Measurements from ENCODE around the gene RHOU. TPM values are rescaled to one million over a fixed set of nuclear protein-coding genes. Genes with fewer than 3 reads are reported as not detected.

Gene RHOU
- total RNA-seq, 1 donor from 2014 or later: 6.1 TPM

DNA sequence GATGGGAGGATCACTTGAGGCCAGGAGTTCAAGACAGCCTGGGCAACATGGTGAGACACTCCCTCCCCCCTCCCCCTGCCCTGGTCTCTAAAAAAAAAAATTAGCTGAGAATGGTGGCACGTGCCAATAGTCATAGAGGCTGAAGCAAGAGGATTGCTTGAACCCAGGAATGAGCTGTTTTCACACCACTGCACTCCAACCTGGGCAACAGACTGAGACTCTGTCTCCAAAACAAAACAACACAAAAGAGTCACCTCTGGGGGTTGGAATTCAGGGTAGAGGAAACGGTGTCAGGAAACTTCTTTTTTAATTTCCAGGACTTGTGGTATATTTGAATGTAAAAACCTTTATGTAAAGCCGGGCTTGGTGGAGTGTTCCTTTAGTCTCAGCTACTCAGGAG, 43.2 kb downstream of the RHOU start:
- DNase-seq (ENCODE audit: low read depth): no peak
- H4K20me1 ChIP-seq (ENCODE audit: insufficient read depth, low read length): no peaks in the 10 kb centered on the region
- peaks cover 3% of the 10 kb centered on the region for H3K4me1 Mint-ChIP-seq (ENCODE audit: low read depth, unreplicated experiment)

DNA sequence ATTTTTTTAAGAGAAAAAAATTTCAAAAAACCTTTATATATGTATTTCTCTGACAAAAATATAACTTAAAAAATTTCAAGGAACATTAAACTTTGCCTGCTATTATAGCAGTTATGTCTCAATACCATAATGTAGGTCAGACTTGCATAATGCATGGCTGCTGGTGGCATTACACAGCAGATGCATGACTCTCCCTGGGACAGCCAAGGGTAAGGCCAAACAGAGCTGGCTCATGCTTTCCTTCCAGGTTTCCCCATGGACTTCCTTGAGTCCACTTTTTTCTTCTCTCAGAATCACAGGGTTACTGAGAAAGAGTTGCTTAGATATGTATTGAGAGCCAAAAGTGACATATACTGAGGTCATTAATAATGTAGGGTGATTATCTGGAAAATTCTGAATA, 43.7 kb downstream of the RHOU start:
- Histone ChIP-seq H3K79me2 (ENCODE audit: insufficient read depth, low read length) (no peaks in the 10 kb centered on the region), H3K9me3 (ENCODE audit: insufficient read depth, low read depth, low read length) (peaks cover 3% of the 10 kb centered on the region), H2AFZ (ENCODE audit: low read depth, low read length) (no peak overlapping the region), H3K4me3 (ENCODE audit: insufficient read depth, low read depth, low read length) (no peak overlapping the region), H3K4me2 (ENCODE audit: low read length) (no peak overlapping the region), H3K4me1 (ENCODE audit: insufficient read depth, low read length) (peaks cover 5% of the 10 kb centered on the region), H4K20me1 (ENCODE audit: insufficient read depth, low read length) (no peaks in the 10 kb centered on the region), H3K36me3 (ENCODE audit: insufficient read depth, low read length) (no peaks in the 10 kb centered on the region), H3K27ac (ENCODE audit: low read depth, low read length) (no peak overlapping the region), H3K27me3 (ENCODE audit: insufficient read depth, low read length) (no peaks in the 10 kb centered on the region), H3K9ac (ENCODE audit: low read length) (no peak overlapping the region)
- TF ChIP-seq, protein P1, sequence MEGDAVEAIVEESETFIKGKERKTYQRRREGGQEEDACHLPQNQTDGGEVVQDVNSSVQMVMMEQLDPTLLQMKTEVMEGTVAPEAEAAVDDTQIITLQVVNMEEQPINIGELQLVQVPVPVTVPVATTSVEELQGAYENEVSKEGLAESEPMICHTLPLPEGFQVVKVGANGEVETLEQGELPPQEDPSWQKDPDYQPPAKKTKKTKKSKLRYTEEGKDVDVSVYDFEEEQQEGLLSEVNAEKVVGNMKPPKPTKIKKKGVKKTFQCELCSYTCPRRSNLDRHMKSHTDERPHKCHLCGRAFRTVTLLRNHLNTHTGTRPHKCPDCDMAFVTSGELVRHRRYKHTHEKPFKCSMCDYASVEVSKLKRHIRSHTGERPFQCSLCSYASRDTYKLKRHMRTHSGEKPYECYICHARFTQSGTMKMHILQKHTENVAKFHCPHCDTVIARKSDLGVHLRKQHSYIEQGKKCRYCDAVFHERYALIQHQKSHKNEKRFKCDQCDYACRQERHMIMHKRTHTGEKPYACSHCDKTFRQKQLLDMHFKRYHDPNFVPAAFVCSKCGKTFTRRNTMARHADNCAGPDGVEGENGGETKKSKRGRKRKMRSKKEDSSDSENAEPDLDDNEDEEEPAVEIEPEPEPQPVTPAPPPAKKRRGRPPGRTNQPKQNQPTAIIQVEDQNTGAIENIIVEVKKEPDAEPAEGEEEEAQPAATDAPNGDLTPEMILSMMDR (IDR thresholded peaks at IDR 0.05; ENCODE audit: insufficient read depth, low read depth, low read length): no peak
- no peak for TF ChIP-seq EZH2 (IDR thresholded peaks at IDR 0.05; ENCODE audit: insufficient read depth, low read length)
- peaks cover 3% of the 10 kb centered on the region for H3K4me1 Mint-ChIP-seq (ENCODE audit: low read depth, unreplicated experiment)
- H3K4me3 Mint-ChIP-seq (ENCODE audit: unreplicated experiment): no peak overlapping the region
- DNase-seq (ENCODE audit: low read depth): no peak
- H3K9me3 Mint-ChIP-seq (ENCODE audit: unreplicated experiment): peaks cover 4% of the 10 kb centered on the region
- FAIRE-seq: no peak
- H3K36me3 Mint-ChIP-seq (ENCODE audit: low read depth, unreplicated experiment): no peaks in the 10 kb centered on the region
- H3K27me3 Mint-ChIP-seq (ENCODE audit: low read depth, unreplicated experiment): peaks cover 18% of the 10 kb centered on the region
- H3K27ac Mint-ChIP-seq (ENCODE audit: unreplicated experiment): no peak overlapping the region

More for the DNA sequence above, 43.2 kb downstream of the RHOU start:
- Mint-ChIP-seq H3K27me3 (ENCODE audit: low read depth, unreplicated experiment) (peaks cover 18% of the 10 kb centered on the region), H3K27ac (ENCODE audit: unreplicated experiment) (no peak overlapping the region), H3K4me3 (ENCODE audit: unreplicated experiment) (no peak overlapping the region), H3K36me3 (ENCODE audit: low read depth, unreplicated experiment) (no peaks in the 10 kb centered on the region), H3K9me3 (ENCODE audit: unreplicated experiment) (peaks cover 2% of the 10 kb centered on the region)
- Histone ChIP-seq H3K36me3 (ENCODE audit: insufficient read depth, low read length) (no peaks in the 10 kb centered on the region), H3K9me3 (ENCODE audit: insufficient read depth, low read depth, low read length) (no peaks in the 10 kb centered on the region), H3K79me2 (ENCODE audit: insufficient read depth, low read length) (no peaks in the 10 kb centered on the region), H2AFZ (ENCODE audit: low read depth, low read length) (no peak overlapping the region), H3K4me1 (ENCODE audit: insufficient read depth, low read length) (peaks cover 5% of the 10 kb centered on the region), H3K27me3 (ENCODE audit: insufficient read depth, low read length) (no peaks in the 10 kb centered on the region), H3K4me3 (ENCODE audit: insufficient read depth, low read depth, low read length) (no peak overlapping the region), H3K4me2 (ENCODE audit: low read length) (no peak overlapping the region), H3K9ac (ENCODE audit: low read length) (no peak overlapping the region), H3K27ac (ENCODE audit: low read depth, low read length) (no peak overlapping the region)
- TF ChIP-seq EZH2 (IDR thresholded peaks at IDR 0.05; ENCODE audit: insufficient read depth, low read length): no peak
- TF ChIP-seq, protein P1 (IDR thresholded peaks at IDR 0.05; ENCODE audit: insufficient read depth, low read depth, low read length): no peak
- no peak for FAIRE-seq

DNA sequence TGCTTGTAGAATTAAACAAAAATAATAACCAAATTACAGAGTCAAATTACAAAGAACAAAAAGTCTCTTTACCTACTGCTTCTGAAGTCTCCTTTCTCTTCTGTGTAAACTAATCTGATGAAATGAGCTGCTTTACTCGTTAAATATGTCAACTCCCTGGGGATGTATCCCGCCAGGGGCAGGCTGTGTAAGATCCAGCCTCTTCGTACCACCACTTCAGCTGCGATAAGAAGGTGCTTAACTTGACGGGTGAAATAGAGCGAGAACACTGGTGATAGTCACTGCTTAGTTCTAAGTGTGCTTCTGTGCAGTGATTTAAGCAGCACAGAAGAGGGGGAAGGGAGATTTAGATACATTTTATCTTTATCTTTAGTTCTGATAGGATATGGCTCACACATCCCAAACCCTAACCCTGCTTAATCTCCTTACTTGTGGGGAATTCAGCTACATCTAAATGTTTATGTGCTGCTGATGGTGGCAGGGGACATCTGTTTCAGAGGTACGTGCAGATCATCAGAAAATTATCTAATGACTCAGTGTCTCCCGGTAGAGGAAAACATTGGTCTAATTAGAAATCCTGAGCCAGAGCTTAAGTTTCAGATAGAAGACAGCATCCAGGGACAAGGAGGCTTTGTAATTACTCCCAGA, 46.0 kb downstream of the RHOU start:
- Histone ChIP-seq H3K4me3 (ENCODE audit: insufficient read depth, low read depth, low read length) (no peak overlapping the region), H3K36me3 (ENCODE audit: insufficient read depth, low read length) (no peaks in the 10 kb centered on the region), H3K9ac (ENCODE audit: low read length) (no peak overlapping the region), H3K4me2 (ENCODE audit: low read length) (peak overlapping the region; percentile 48), H3K9me3 (ENCODE audit: insufficient read depth, low read depth, low read length) (peaks cover 3% of the 10 kb centered on the region), H2AFZ (ENCODE audit: low read depth, low read length) (no peak overlapping the region), H3K27ac (ENCODE audit: low read depth, low read length) (no peak overlapping the region), H3K4me1 (ENCODE audit: insufficient read depth, low read length) (peaks cover 5% of the 10 kb centered on the region), H4K20me1 (ENCODE audit: insufficient read depth, low read length) (no peaks in the 10 kb centered on the region), H3K79me2 (ENCODE audit: insufficient read depth, low read length) (no peaks in the 10 kb centered on the region), H3K27me3 (ENCODE audit: insufficient read depth, low read length) (peaks cover 4% of the 10 kb centered on the region)
- FAIRE-seq (no peak), DNase-seq (ENCODE audit: low read depth) (no peak)
- no peak for TF ChIP-seq EZH2 (IDR thresholded peaks at IDR 0.05; ENCODE audit: insufficient read depth, low read length)
- TF ChIP-seq, protein P1 (IDR thresholded peaks at IDR 0.05; ENCODE audit: insufficient read depth, low read depth, low read length): no peak
- H3K27ac Mint-ChIP-seq (ENCODE audit: unreplicated experiment): no peak overlapping the region
- H3K27me3 Mint-ChIP-seq (ENCODE audit: low read depth, unreplicated experiment): peaks cover 19% of the 10 kb centered on the region
- no peaks in the 10 kb centered on the region for H3K36me3 Mint-ChIP-seq (ENCODE audit: low read depth, unreplicated experiment)
- peaks cover 7% of the 10 kb centered on the region for H3K9me3 Mint-ChIP-seq (ENCODE audit: unreplicated experiment)
- no peak overlapping the region for H3K4me3 Mint-ChIP-seq (ENCODE audit: unreplicated experiment)
- H3K4me1 Mint-ChIP-seq (ENCODE audit: low read depth, unreplicated experiment): no peaks in the 10 kb centered on the region

Measured in astrocyte (in vitro differentiated cells and primary cell).